HEK293T (cell line): Measurements from ENCODE around the gene COL19A1.

Source experiments
- ARNT ChIP-seq: fragments of 450-650 bp; IDR thresholded peaks from 2 replicates; pipeline ENCODE4 v1.6.1; 2017; ENCODE audit warnings: mild to moderate bottlenecking
- FOXA1 ChIP-seq: fragments of 450-650 bp; IDR thresholded peaks from 2 replicates; pipeline ENCODE4 v1.6.1; 2016; ENCODE audit warnings: mild to moderate bottlenecking
- FOXM1 ChIP-seq: fragments of 450-650 bp; IDR thresholded peaks from 2 replicates; pipeline ENCODE4 v1.6.1; 2017; ENCODE audit warnings: mild to moderate bottlenecking, borderline replicate concordance
- HDGF ChIP-seq: fragments of 450-650 bp; IDR thresholded peaks from 2 replicates; pipeline ENCODE4 v1.6.1; 2017; ENCODE audit warnings: antibody characterized with exemption, borderline replicate concordance
- L3MBTL2 ChIP-seq: fragments of 450-650 bp; conservative IDR thresholded peaks from 2 replicates; pipeline ENCODE4 v1.6.1; 2016; ENCODE audit warnings: mild to moderate bottlenecking
- SP1 ChIP-seq: fragments of 450-650 bp; IDR thresholded peaks from 2 replicates; pipeline ENCODE4 v1.6.1; 2017
- SUZ12 ChIP-seq: fragments of 450-650 bp; IDR thresholded peaks from 2 replicates; pipeline ENCODE4 v1.6.1; 2016; ENCODE audit warnings: mild to moderate bottlenecking
- TF ChIP-seq, protein P1 (sequence below): fragments of 450-650 bp; IDR thresholded peaks from 2 replicates; pipeline ENCODE4 v1.6.1; 2016

DNA sequence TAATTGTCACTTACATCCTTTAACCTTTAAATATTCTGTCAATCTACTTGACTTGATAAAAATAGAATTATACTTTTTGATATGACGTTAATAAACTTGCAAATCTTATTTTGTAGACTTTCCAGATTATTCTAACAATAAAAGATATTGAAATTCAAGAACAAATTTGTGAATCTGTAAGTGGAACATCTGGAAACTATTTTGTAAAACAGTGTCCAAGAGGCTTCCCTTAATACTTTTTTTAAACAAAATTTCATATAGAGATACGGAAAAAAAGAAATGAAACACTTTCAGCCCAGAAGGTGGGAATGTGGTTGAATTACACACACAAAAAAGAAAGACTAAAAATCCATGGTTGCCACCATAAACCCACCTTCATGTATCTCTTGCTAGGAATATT, 174.4 kb downstream of the COL19A1 start:
- no peak for TF ChIP-seq FOXM1
- TF ChIP-seq SUZ12 = no peak
- TF ChIP-seq ARNT = no peak
- no peak for TF ChIP-seq FOXA1
- TF ChIP-seq, protein P1, sequence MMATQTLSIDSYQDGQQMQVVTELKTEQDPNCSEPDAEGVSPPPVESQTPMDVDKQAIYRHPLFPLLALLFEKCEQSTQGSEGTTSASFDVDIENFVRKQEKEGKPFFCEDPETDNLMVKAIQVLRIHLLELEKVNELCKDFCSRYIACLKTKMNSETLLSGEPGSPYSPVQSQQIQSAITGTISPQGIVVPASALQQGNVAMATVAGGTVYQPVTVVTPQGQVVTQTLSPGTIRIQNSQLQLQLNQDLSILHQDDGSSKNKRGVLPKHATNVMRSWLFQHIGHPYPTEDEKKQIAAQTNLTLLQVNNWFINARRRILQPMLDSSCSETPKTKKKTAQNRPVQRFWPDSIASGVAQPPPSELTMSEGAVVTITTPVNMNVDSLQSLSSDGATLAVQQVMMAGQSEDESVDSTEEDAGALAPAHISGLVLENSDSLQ = no peak
- TF ChIP-seq SP1 = no peak
- no peak for TF ChIP-seq HDGF
- no peak for TF ChIP-seq L3MBTL2
